H9 (cell line): ENCODE results near the gene ENOX1. TPM values are rescaled to one million over a fixed set of nuclear protein-coding genes. Genes with fewer than 3 reads are reported as not detected.

Experiments
- DNase-seq: peaks from one replicate; pipeline ENCODE4 v3.0.0-alpha.2; 2017
- H2AFZ ChIP-seq: one replicate; pipeline ENCODE4 v1.6.1; 2013; ENCODE audit warnings: mild to moderate bottlenecking, low read length, control low read depth, moderate library complexity
- H2AK5ac ChIP-seq: 2 replicates; pipeline ENCODE4 v1.6.1; 2013; ENCODE audit warnings: low read length, control low read depth, mixed read lengths; ENCODE audit not compliant: insufficient read length
- H2BK120ac ChIP-seq: one replicate; pipeline ENCODE4 v1.6.1; 2013; ENCODE audit warnings: low read depth, mild to moderate bottlenecking, low read length, control low read depth, inconsistent platforms; ENCODE audit not compliant: poor library complexity, severe bottlenecking
- H2BK12ac ChIP-seq: 2 replicates; pipeline ENCODE4 v1.6.1; 2013; ENCODE audit warnings: low read length, control low read depth, mixed read lengths, low read depth; ENCODE audit not compliant: insufficient read length
- H2BK15ac ChIP-seq: 2 replicates; pipeline ENCODE4 v1.6.1; 2013; ENCODE audit warnings: low read depth, low read length, control low read depth
- H2BK20ac ChIP-seq: one replicate; pipeline ENCODE4 v1.6.1; 2013; ENCODE audit warnings: low read depth, mild to moderate bottlenecking, low read length, control low read depth, inconsistent platforms; ENCODE audit not compliant: poor library complexity, severe bottlenecking
- H2BK5ac ChIP-seq: 2 replicates; pipeline ENCODE4 v1.6.1; 2013; ENCODE audit warnings: low read length, control low read depth, mixed read lengths; ENCODE audit not compliant: insufficient read length
- H3K14ac ChIP-seq: 2 replicates; pipeline ENCODE4 v1.6.1; 2013; ENCODE audit warnings: low read length, control low read depth; ENCODE audit not compliant: insufficient read depth
- H3K18ac ChIP-seq: 2 replicates; pipeline ENCODE4 v1.6.1; 2013; ENCODE audit warnings: low read depth, mild to moderate bottlenecking, mixed read lengths, low read length, control low read depth; ENCODE audit not compliant: insufficient read length
- H3K23ac ChIP-seq: 2 replicates; pipeline ENCODE4 v1.6.1; 2013; ENCODE audit warnings: low read length, control low read depth, mixed read lengths, low read depth; ENCODE audit not compliant: insufficient read length
- H3K23me2 ChIP-seq: 2 replicates; pipeline ENCODE4 v1.6.1; 2013; ENCODE audit warnings: low read depth, mild to moderate bottlenecking, mixed read lengths, low read length, control low read depth; ENCODE audit not compliant: insufficient read length, poor library complexity, severe bottlenecking
- H3K27ac ChIP-seq: 2 replicates; pipeline ENCODE4 v1.5.1; 2013; ENCODE audit warnings: low read length, control low read depth, mixed read lengths, low read depth; ENCODE audit not compliant: insufficient read length
- H3K27me3 ChIP-seq: 2 replicates; pipeline ENCODE4 v1.6.1; 2013; ENCODE audit warnings: low read length, control low read depth, inconsistent platforms; ENCODE audit not compliant: insufficient read depth
- H3K4ac ChIP-seq: 2 replicates; pipeline ENCODE4 v1.6.1; 2013; ENCODE audit warnings: low read depth, mild to moderate bottlenecking, control low read depth, inconsistent platforms, low read length, moderate library complexity
- H3K4me1 ChIP-seq: 2 replicates; pipeline ENCODE4 v1.6.1; 2013; ENCODE audit warnings: low read length, control low read depth, inconsistent platforms; ENCODE audit not compliant: insufficient read depth
- H3K4me2 ChIP-seq: 2 replicates; pipeline ENCODE4 v1.6.1; 2013; ENCODE audit warnings: low read length, control low read depth, mixed read lengths; ENCODE audit not compliant: insufficient read length, insufficient read depth
- H3K56ac ChIP-seq: 2 replicates; pipeline ENCODE4 v1.6.1; 2013; ENCODE audit warnings: low read depth, mild to moderate bottlenecking, mixed read lengths, low read length, control low read depth; ENCODE audit not compliant: insufficient read length
- H3K79me1 ChIP-seq: 2 replicates; pipeline ENCODE4 v1.6.1; 2013; ENCODE audit warnings: low read depth, mild to moderate bottlenecking, moderate library complexity, low read length, control low read depth, inconsistent platforms; ENCODE audit not compliant: insufficient read depth, poor library complexity, severe bottlenecking
- H3K79me2 ChIP-seq: 2 replicates; pipeline ENCODE4 v1.6.1; 2013; ENCODE audit warnings: low read length, control low read depth, inconsistent platforms; ENCODE audit not compliant: insufficient read depth
- H3K9ac ChIP-seq: 2 replicates; pipeline ENCODE4 v1.6.1; 2013; ENCODE audit warnings: low read length, control low read depth, mixed read lengths; ENCODE audit not compliant: insufficient read length; ENCODE audit errors: extremely low read depth
- H3K9me3 ChIP-seq: one replicate; pipeline ENCODE4 v1.6.1; 2013; ENCODE audit warnings: low read depth, low read length, inconsistent platforms; ENCODE audit not compliant: control insufficient read depth
- H3T11ph ChIP-seq: one replicate; pipeline ENCODE4 v1.6.1; 2013; ENCODE audit warnings: mild to moderate bottlenecking, low read length, control low read depth, inconsistent platforms
- H4K20me1 ChIP-seq: one replicate; pipeline ENCODE4 v1.6.1; 2013; ENCODE audit not compliant: control insufficient read depth, insufficient read length, insufficient read depth
- H4K5ac ChIP-seq: 2 replicates; pipeline ENCODE4 v1.6.1; 2013; ENCODE audit warnings: low read depth, mild to moderate bottlenecking, mixed read lengths, low read length, control low read depth; ENCODE audit not compliant: insufficient read length
- H4K8ac ChIP-seq: replicated peaks from 2 replicates; pipeline ENCODE4 v1.6.1; 2013; ENCODE audit warnings: low read length, control low read depth, mixed read lengths, low read depth; ENCODE audit not compliant: insufficient read length
- H4K91ac ChIP-seq: 2 replicates; pipeline ENCODE4 v1.6.1; 2013; ENCODE audit warnings: low read depth, mild to moderate bottlenecking, moderate library complexity, mixed read lengths, low read length, control low read depth; ENCODE audit not compliant: insufficient read length
- H3K27ac Mint-ChIP-seq, 3 experiments: 2 replicates in 2 of 3; 3 replicates in 1 of 3; pipeline ENCODE4 v1.8.0; 2020 to 2021; ENCODE audit warnings: mixed read lengths in 3 of 3, mild to moderate bottlenecking in 1 of 3, moderate library complexity in 1 of 3
- H3K27me3 Mint-ChIP-seq: 2 replicates; pipeline ENCODE4 v1.8.0; 2021; ENCODE audit warnings: low read depth, mild to moderate bottlenecking, moderate library complexity, mixed read lengths
- H3K36me3 Mint-ChIP-seq, 3 experiments: 2 replicates in 2 of 3; 3 replicates in 1 of 3; pipeline ENCODE4 v1.8.0; 2020 to 2021; ENCODE audit warnings: low read depth in 3 of 3, mixed read lengths in 3 of 3; ENCODE audit not compliant: insufficient read depth in 1 of 3
- H3K4me1 Mint-ChIP-seq, 2 experiments: 2 replicates each; pipeline ENCODE4 v1.8.0; 2020; ENCODE audit warnings: mixed read lengths in 2 of 2
- H3K4me3 Mint-ChIP-seq, 2 experiments: 2 replicates in 1 of 2; 3 replicates in 1 of 2; pipeline ENCODE4 v1.8.0; 2020 to 2021; ENCODE audit warnings: mild to moderate bottlenecking in 2 of 2, mixed read lengths in 2 of 2, moderate library complexity in 1 of 2
- H3K9me3 Mint-ChIP-seq, 2 experiments: 2 replicates in 1 of 2; 3 replicates in 1 of 2; pipeline ENCODE4 v1.8.0; 2020; ENCODE audit warnings: mild to moderate bottlenecking in 2 of 2, mixed read lengths in 2 of 2, moderate library complexity in 1 of 2
- CTCF ChIP-seq: fragments of 200-600 bp; sonication (generic); conservative IDR thresholded peaks from 3 replicates; pipeline ENCODE4 v1.8.0; 2021; ENCODE audit warnings: antibody characterized with exemption, mild to moderate bottlenecking
- total RNA-seq: library from RNA; stranded (reverse); gene quantifications from 2 replicates; pipeline ENCODE4 v1.2.1, GENCODE V29; 2021

The ENOX1 gene
- total RNA-seq, 1 experiment from 2014 or later, result 0.24 TPM

DNA sequence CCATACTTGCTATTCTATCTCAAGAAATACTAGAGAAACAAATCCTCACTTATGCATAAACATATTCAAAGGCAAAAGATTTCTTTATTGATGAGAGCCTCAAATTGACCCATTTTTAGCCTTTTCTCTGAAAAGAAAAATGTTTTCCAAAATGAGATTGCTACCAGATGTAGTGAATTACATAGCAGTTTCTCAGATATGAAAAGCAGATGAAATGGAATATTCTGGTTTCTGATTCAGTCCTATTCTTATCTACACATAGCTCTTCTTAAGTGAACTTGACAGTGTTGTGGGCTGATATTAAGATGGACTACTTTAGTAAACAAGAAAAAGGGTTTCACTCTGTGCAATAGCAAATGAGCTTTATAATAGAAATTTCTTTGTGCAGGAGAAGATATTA is 579.9 kb downstream of the ENOX1 start:
- peaks cover 4% of the 10 kb centered on the region for H3K9me3 ChIP-seq
- H3K27ac Mint-ChIP-seq, result no peak overlapping the region
- H2AFZ ChIP-seq, result no peak overlapping the region

More for the DNA sequence above, 579.9 kb downstream of the ENOX1 start:
- H4K8ac ChIP-seq, result no peak overlapping the region
- H3K56ac ChIP-seq, result no peak overlapping the region
- H3K23me2 ChIP-seq, result no peaks in the 10 kb centered on the region
- H3T11ph ChIP-seq, result no peak overlapping the region
- H3K79me2 ChIP-seq, result no peaks in the 10 kb centered on the region
- no peak overlapping the region for H3K23ac ChIP-seq
- H3K27me3 Mint-ChIP-seq, result no peaks in the 10 kb centered on the region
- no peak overlapping the region for H2BK5ac ChIP-seq
- H2BK20ac ChIP-seq, result no peak overlapping the region
- no peak for TF ChIP-seq CTCF
- H3K27me3 ChIP-seq, result no peaks in the 10 kb centered on the region
- peaks cover 5 to 9% of the 10 kb centered on the region in 2 experiments; a peak in 3 of 5 replicates for H3K9me3 Mint-ChIP-seq
- H2BK12ac ChIP-seq, result no peak overlapping the region
- H3K18ac ChIP-seq, result no peak overlapping the region
- H2BK120ac ChIP-seq, result no peak overlapping the region
- no peak for DNase-seq
- no peaks in the 10 kb centered on the region for H3K4me1 ChIP-seq
- H3K4me3 Mint-ChIP-seq, result no peak overlapping the region
- H3K27ac ChIP-seq, result no peak overlapping the region
- H2BK15ac ChIP-seq, result no peak overlapping the region
- no peak overlapping the region for H3K14ac ChIP-seq
- H4K20me1 ChIP-seq, result no peaks in the 10 kb centered on the region
- no peaks in the 10 kb centered on the region; a peak in 1 of 7 replicates for H3K36me3 Mint-ChIP-seq
- H4K5ac ChIP-seq, result no peak overlapping the region
- H3K79me1 ChIP-seq, result no peaks in the 10 kb centered on the region
- H3K4ac ChIP-seq, result no peak overlapping the region
- peaks cover 0 to 3% of the 10 kb centered on the region in 2 experiments; a peak in 1 of 4 replicates for H3K4me1 Mint-ChIP-seq
- no peak overlapping the region for H4K91ac ChIP-seq
- no peak overlapping the region for H3K4me2 ChIP-seq
- H2AK5ac ChIP-seq, result no peak overlapping the region
- no peak overlapping the region for H3K9ac ChIP-seq
